ENCODE data around the gene ISM1.

GRCh38 chr20:13349235-13349604, 128.1 kb downstream of the ISM1 start:
- TF ChIP-seq, protein P1, sequence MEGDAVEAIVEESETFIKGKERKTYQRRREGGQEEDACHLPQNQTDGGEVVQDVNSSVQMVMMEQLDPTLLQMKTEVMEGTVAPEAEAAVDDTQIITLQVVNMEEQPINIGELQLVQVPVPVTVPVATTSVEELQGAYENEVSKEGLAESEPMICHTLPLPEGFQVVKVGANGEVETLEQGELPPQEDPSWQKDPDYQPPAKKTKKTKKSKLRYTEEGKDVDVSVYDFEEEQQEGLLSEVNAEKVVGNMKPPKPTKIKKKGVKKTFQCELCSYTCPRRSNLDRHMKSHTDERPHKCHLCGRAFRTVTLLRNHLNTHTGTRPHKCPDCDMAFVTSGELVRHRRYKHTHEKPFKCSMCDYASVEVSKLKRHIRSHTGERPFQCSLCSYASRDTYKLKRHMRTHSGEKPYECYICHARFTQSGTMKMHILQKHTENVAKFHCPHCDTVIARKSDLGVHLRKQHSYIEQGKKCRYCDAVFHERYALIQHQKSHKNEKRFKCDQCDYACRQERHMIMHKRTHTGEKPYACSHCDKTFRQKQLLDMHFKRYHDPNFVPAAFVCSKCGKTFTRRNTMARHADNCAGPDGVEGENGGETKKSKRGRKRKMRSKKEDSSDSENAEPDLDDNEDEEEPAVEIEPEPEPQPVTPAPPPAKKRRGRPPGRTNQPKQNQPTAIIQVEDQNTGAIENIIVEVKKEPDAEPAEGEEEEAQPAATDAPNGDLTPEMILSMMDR (IDR thresholded peaks at IDR 0.05) = no peak
- no peak for TF ChIP-seq POLR2AphosphoS5 (IDR thresholded peaks at IDR 0.05)
- TF ChIP-seq POLR2A (IDR thresholded peaks at IDR 0.05) = no peak
- no peak for TF ChIP-seq EP300 (IDR thresholded peaks at IDR 0.05; ENCODE audit: low read depth)

All from transverse colon (tissue), 4 donors.